ENCODE results near the gene VASH1.

The VASH1 gene

GRCh38 chr14:76832503-76832988, 71.3 kb downstream of the VASH1 start:
- DNase-seq (ENCODE audit: low read depth): no peak

Measured in stimulated activated CD8-positive, alpha-beta memory T cell treated with anti-CD3 and anti-CD28 coated beads, Interleukin-12 subunit alpha, Interleukin-12 subunit beta, amount 100 ng/mL, for 1 hour (primary cell).